Measurements from ENCODE around the gene UBXN6.

The UBXN6 gene

GRCh38 chr19:4493929-4494690, 36.5 kb upstream of the UBXN6 start:
- no peak for DNase-seq (ENCODE audit: low read depth in 4 of 4, low spot score in 1 of 4)

- DNase-seq (ENCODE audit: low read depth in 4 of 4, low spot score in 1 of 4) = no peak
These were observed 35.7 kb upstream of the UBXN6 start for GRCh38 chr19:4493104-4493928.

GRCh38 chr19:4492337-4493103, 34.9 kb upstream of the UBXN6 start:
- no peak for DNase-seq (ENCODE audit: low read depth in 4 of 4, low spot score in 1 of 4)

GRCh38 chr19:4491446-4491845, 33.9 kb upstream of the UBXN6 start:
- no peak for DNase-seq (ENCODE audit: low read depth in 4 of 4, low spot score in 1 of 4)

GRCh38 chr19:4488496-4488895, 30.9 kb upstream of the UBXN6 start:
- no peak for DNase-seq (ENCODE audit: low read depth in 4 of 4, low spot score in 1 of 4)

GRCh38 chr19:4487572-4487971, 30.0 kb upstream of the UBXN6 start:
- no peak for DNase-seq (ENCODE audit: low read depth in 4 of 4, low spot score in 1 of 4)

GRCh38 chr19:4483385-4483784, 25.8 kb upstream of the UBXN6 start:
- DNase-seq (ENCODE audit: low read depth in 4 of 4, low spot score in 1 of 4) = no peak

- no peak for DNase-seq (ENCODE audit: low read depth in 4 of 4, low spot score in 1 of 4)
These were observed 25.2 kb upstream of the UBXN6 start for GRCh38 chr19:4482721-4483364.

GRCh38 chr19:4477034-4477801, 19.6 kb upstream of the UBXN6 start:
- DNase-seq (ENCODE audit: low read depth in 4 of 4, low spot score in 1 of 4) = no peak

GRCh38 chr19:4474514-4475022, 17.0 kb upstream of the UBXN6 start:
- DNase-seq (ENCODE audit: low read depth in 4 of 4, low spot score in 1 of 4) = no peak

GRCh38 chr19:4473763-4474513, 16.3 kb upstream of the UBXN6 start:
- DNase-seq (ENCODE audit: low read depth in 4 of 4, low spot score in 1 of 4) = no peak

GRCh38 chr19:4473011-4473762, 15.6 kb upstream of the UBXN6 start:
- DNase-seq (ENCODE audit: low read depth in 4 of 4, low spot score in 1 of 4) = no peak

- DNase-seq (ENCODE audit: low read depth in 4 of 4, low spot score in 1 of 4) = peak in 1 of 4 experiments; percentile 88
These were observed 14.8 kb upstream of the UBXN6 start, which contains the start of gene HDGFL2 for GRCh38 chr19:4472174-4472974. HDGFL2 (plus strand) TSS chr19:4472297; CDS start chr19:4472351, 54 bp downstream.

GRCh38 chr19:4471403-4472173, 14.0 kb upstream of the UBXN6 start:
- peak; percentile 78 to 96 (median 92) for DNase-seq (ENCODE audit: low read depth in 4 of 4, low spot score in 1 of 4)

GRCh38 chr19:4467835-4468234, 10.2 kb upstream of the UBXN6 start:
- DNase-seq (ENCODE audit: low read depth in 4 of 4, low spot score in 1 of 4) = no peak

- DNase-seq (ENCODE audit: low read depth in 4 of 4, low spot score in 1 of 4) = no peak
These were observed 7.4 kb upstream of the UBXN6 start for GRCh38 chr19:4464815-4465581.

Measured in stimulated activated CD4-positive, alpha-beta T cell treated with anti-CD3 and anti-CD28 coated beads, Interleukin-1b, Interleukin-23, amount 100 ng/mL, for 24 hours (primary cell).